NCI-H128 (cell line): ENCODE results near the gene MRFAP1.

Source experiments
- DNase-seq: peaks from one replicate; lab custom pipeline; 2025; ENCODE audit not compliant: unreplicated experiment; lab: John Stamatoyannopoulos, UW

The MRFAP1 gene

GRCh38 chr4:6689506-6689960, 49.0 kb downstream of the MRFAP1 start:
- DNase-seq: no peak
